Spinal cord (tissue), 10 donors: ENCODE measurements around the gene TPM3. TPM values are rescaled to one million over a fixed set of nuclear protein-coding genes. Genes with fewer than 3 reads are reported as not detected.
A peak's percentile ranks its signal among the peaks of the same experiment; 100 is the strongest.

Experiments used
- DNase-seq, 6 donors: peaks; one replicate each; pipeline versions ENCODE4 v3.0.0 to v3.0.0-alpha.2; 2013 to 2015; ENCODE audit warnings: low spot score in 6 of 6, low read depth in 4 of 6
- H3K27ac ChIP-seq: one replicate; pipeline ENCODE4 v1.5.1; 2013; ENCODE audit warnings: low read depth, low read length, control low read depth
- H3K27me3 ChIP-seq: one replicate; pipeline ENCODE4 v1.6.1; 2013; ENCODE audit warnings: low read length; ENCODE audit not compliant: control insufficient read depth, insufficient read depth
- H3K36me3 ChIP-seq: one replicate; pipeline ENCODE4 v1.6.1; 2013; ENCODE audit warnings: low read length; ENCODE audit not compliant: control insufficient read depth, insufficient read depth
- H3K4me1 ChIP-seq: one replicate; pipeline ENCODE4 v1.6.1; 2013; ENCODE audit warnings: low read length; ENCODE audit not compliant: control insufficient read depth, insufficient read depth
- H3K4me3 ChIP-seq: one replicate; pipeline ENCODE4 v1.5.1; 2013; ENCODE audit warnings: low read depth, low read length, control low read depth
- H3K9me3 ChIP-seq: one replicate; pipeline ENCODE4 v1.6.1; 2013; ENCODE audit warnings: low read length; ENCODE audit not compliant: control insufficient read depth, insufficient read depth
- WGBS: methylation state at CpG from one replicate; pipeline ENCODE4 v1.1.5; 2013; ENCODE audit warnings: missing lambda C conversion rate; ENCODE audit not compliant: insufficient coverage; 5-methylcytosine and 5-hydroxymethylcytosine counted together
- polyA plus RNA-seq, 2 donors: library from polyadenylated mRNA; unstranded; fragments of 120-200 nt; gene quantifications; one replicate each; pipeline ENCODE4 v1.2.1, GENCODE V29; 2013; ENCODE audit not compliant: insufficient read length in 2 of 2
- total RNA-seq, 2 donors: library from RNA; depleted of rRNA in 1 of 2; stranded (reverse); fragments of 120-200 nt in 1 of 2; fragments of >200 nt in 1 of 2; gene quantifications; one replicate each; pipeline versions ENCODE4 v1.2.3 to v1.2.4, GENCODE V29; 2013 to 2014
- donor health status: healthy.

TPM3 gene
- total and polyA plus RNA-seq, 4 donors: 147 to 235 (median 193) TPM

DNA sequence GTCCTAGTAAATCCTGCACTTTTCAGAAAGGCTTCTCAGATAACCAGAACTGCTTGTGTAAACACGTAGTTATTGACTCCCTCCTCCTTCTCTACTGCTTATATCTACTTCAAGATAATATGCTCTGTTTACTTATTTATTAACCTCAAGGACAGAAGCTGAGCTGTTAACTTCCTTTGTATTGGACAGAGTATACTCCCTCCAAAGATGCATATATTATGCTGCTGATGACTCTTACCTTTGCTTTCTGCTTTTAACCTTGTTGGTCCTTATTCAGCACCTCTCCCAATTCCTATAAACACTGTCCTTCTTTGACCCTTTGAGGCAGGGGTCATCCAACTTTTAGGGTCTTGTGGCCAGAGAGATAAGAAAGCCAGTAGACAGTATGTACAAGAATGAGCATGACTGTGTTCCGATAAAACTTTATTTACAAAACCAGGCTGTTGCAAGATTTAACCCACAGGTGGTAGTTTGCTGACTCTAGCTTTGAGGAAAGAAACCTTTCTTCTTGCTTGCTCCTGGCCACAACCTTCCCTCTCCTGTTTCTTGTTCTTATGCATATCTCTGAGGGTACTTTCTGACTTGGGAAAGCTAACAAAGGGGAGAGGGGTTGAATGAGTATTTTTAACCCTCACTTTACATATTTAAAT, 4.9 kb downstream of the TPM3 start:
- no peaks in the 10 kb centered on the region for H3K27me3 ChIP-seq
- WGBS: no CpG with 5 or more reads among the region's 2 CpGs
- peaks cover 12% of the 10 kb centered on the region for H3K4me1 ChIP-seq
- H3K9me3 ChIP-seq: no peaks in the 10 kb centered on the region
- H3K27ac ChIP-seq: no peak overlapping the region
- H3K4me3 ChIP-seq: no peak overlapping the region
- no peaks in the 10 kb centered on the region for H3K36me3 ChIP-seq
- DNase-seq: no peak

GRCh38 chr1:154186177-154186576, 5.7 kb downstream of the TPM3 start:
- Histone ChIP-seq H3K9me3 (no peaks in the 10 kb centered on the region), H3K27ac (no peak overlapping the region), H3K4me3 (no peak overlapping the region), H3K4me1 (peaks cover 17% of the 10 kb centered on the region), H3K27me3 (no peaks in the 10 kb centered on the region), H3K36me3 (no peaks in the 10 kb centered on the region)
- no CpG with 5 or more reads among the region's 1 CpG for WGBS
- DNase-seq: peak in 1 of 6 donors; percentile 14

GRCh38 chr1:154183046-154183915, 8.6 kb downstream of the TPM3 start:
- H3K4me1 ChIP-seq: peaks cover 29% of the 10 kb centered on the region
- peak; percentile 82 to 98 (median 88) for DNase-seq
- peak overlapping the region; percentile 90 for H3K4me3 ChIP-seq
- no peaks in the 10 kb centered on the region for H3K9me3 ChIP-seq
- no peaks in the 10 kb centered on the region for H3K27me3 ChIP-seq
- H3K27ac ChIP-seq: peak overlapping the region; percentile 90
- no peaks in the 10 kb centered on the region for H3K36me3 ChIP-seq
- WGBS: under 1% methylated on average over 35 of the region's 41 CpGs

DNA sequence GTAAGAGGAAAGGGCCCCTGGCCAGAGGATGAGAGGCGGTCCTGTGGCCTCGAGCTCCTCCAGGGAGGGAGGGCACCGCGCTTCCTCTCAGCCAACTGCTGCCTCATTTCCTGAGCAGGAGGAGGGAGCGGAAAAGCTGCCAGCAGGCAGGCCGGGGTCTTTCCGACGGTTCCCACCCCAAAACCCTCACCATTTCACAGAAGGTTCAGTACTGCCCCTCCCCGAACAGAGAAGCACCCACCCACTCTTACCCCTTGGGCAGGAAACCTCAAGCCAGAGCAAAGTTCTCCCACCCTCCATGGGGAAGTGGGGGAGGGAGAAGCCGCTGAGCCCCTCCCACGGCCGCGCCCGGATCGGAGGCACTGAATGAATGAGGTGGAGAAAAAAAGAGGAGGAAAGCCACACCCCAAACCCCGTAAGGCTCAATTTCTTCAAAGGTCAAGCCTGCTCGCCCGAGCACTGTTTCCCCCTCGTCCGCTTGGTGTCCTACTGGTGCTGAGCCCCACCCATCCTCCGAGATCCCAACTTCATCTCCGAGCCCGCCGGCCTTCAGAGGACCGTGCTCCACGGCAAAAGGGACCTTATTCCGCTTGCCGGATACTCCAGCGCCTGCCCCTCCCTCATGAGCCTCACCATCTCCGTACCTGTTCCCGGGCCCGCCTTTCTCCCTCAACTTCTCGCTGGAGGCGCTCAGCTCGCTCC, 9.4 kb downstream of the TPM3 start:
- peak overlapping the region; percentile 90 for H3K4me3 ChIP-seq
- H3K4me1 ChIP-seq: peaks cover 29% of the 10 kb centered on the region
- DNase-seq: peak in 3 of 6 donors; percentile 13 to 73 (median 42)
- H3K27ac ChIP-seq: peak overlapping the region; percentile 90
- no peaks in the 10 kb centered on the region for H3K9me3 ChIP-seq
- H3K36me3 ChIP-seq: no peaks in the 10 kb centered on the region
- no peaks in the 10 kb centered on the region for H3K27me3 ChIP-seq
- WGBS: under 1% methylated on average over 24 of the region's 35 CpGs

GRCh38 chr1:154181944-154182343, 10.0 kb downstream of the TPM3 start:
- Histone ChIP-seq H3K4me3 (peak overlapping the region; percentile 90), H3K36me3 (no peaks in the 10 kb centered on the region), H3K27ac (peak overlapping the region; percentile 90), H3K4me1 (peaks cover 29% of the 10 kb centered on the region), H3K27me3 (no peaks in the 10 kb centered on the region), H3K9me3 (no peaks in the 10 kb centered on the region)
- no peak for DNase-seq
- WGBS: 0% methylated on average over 5 of the region's 6 CpGs

GRCh38 chr1:154179946-154180687, 11.8 kb downstream of the TPM3 start:
- H3K4me3 ChIP-seq: no peak overlapping the region
- peaks cover 29% of the 10 kb centered on the region for H3K4me1 ChIP-seq
- DNase-seq: no peak
- H3K27ac ChIP-seq: no peak overlapping the region
- 88% methylated on average over 1 of the region's 3 CpGs for WGBS
- peaks cover 5% of the 10 kb centered on the region for H3K36me3 ChIP-seq
- H3K9me3 ChIP-seq: no peaks in the 10 kb centered on the region
- H3K27me3 ChIP-seq: no peaks in the 10 kb centered on the region

- Histone ChIP-seq H3K27me3 (no peaks in the 10 kb centered on the region), H3K9me3 (no peaks in the 10 kb centered on the region), H3K27ac (no peak overlapping the region), H3K36me3 (peaks cover 12% of the 10 kb centered on the region), H3K4me3 (no peak overlapping the region), H3K4me1 (peaks cover 29% of the 10 kb centered on the region)
- WGBS: 96% methylated on average over 5 of the region's 10 CpGs
- DNase-seq: no peak
These were observed 12.7 kb downstream of the TPM3 start for GRCh38 chr1:154178911-154179811.

- Histone ChIP-seq H3K27ac (no peak overlapping the region), H3K9me3 (no peaks in the 10 kb centered on the region), H3K4me3 (no peak overlapping the region), H3K27me3 (no peaks in the 10 kb centered on the region), H3K36me3 (peaks cover 19% of the 10 kb centered on the region), H3K4me1 (peaks cover 21% of the 10 kb centered on the region)
- DNase-seq: peak in 2 of 6 donors; percentile 18 to 21
- no CpG with 5 or more reads among the region's 2 CpGs for WGBS
These were observed 13.9 kb downstream of the TPM3 start for GRCh38 chr1:154178013-154178412.
